ENCODE data around the gene INTS12.
"Not testable (repeated sequence)": the region's sequence is repeated elsewhere in the genome, so short reads cannot be mapped to it uniquely, and the experiment has no call there.

DNA sequence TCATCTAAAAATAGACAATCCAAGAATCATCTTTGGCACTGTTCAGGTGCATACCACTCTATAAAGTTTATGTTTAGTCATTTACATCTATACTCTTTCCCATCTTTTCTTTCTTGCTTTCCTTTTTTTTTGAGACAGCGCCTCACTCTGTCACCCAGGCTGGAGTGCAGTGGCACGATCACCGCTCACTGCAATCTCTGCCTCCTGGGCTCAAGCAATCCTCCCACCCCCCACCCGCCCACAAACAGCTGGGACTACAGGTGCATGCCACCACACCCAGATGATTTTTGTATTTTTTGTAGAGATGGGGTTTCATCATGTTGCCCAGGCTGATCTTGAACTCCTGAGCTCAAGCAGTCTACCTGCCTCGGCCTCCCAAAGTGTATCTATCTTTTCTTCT, 13.7 kb downstream of the INTS12 start:
- TF ChIP-seq, protein P1, sequence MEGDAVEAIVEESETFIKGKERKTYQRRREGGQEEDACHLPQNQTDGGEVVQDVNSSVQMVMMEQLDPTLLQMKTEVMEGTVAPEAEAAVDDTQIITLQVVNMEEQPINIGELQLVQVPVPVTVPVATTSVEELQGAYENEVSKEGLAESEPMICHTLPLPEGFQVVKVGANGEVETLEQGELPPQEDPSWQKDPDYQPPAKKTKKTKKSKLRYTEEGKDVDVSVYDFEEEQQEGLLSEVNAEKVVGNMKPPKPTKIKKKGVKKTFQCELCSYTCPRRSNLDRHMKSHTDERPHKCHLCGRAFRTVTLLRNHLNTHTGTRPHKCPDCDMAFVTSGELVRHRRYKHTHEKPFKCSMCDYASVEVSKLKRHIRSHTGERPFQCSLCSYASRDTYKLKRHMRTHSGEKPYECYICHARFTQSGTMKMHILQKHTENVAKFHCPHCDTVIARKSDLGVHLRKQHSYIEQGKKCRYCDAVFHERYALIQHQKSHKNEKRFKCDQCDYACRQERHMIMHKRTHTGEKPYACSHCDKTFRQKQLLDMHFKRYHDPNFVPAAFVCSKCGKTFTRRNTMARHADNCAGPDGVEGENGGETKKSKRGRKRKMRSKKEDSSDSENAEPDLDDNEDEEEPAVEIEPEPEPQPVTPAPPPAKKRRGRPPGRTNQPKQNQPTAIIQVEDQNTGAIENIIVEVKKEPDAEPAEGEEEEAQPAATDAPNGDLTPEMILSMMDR (IDR thresholded peaks at IDR 0.05): not testable (repeated sequence)
- not testable (repeated sequence) for TF ChIP-seq POLR2A (IDR thresholded peaks at IDR 0.05)

All from adrenal gland (tissue), 5 donors.